Cerebellar cortex (tissue), 1 donor: ENCODE data around the gene SGMS1.
"Not testable (repeated sequence)": the region's sequence is repeated elsewhere in the genome, so short reads cannot be mapped to it uniquely, and the experiment has no call there.

ENCODE experiments used
- DNase-seq: peaks from one replicate; pipeline ENCODE4 v3.0.0-alpha.2; 2015; ENCODE audit warnings: low spot score

Gene SGMS1

GRCh38 chr10:50582046-50582445 lies 41.7 kb downstream of the SGMS1 start:
- no peak for DNase-seq

- no peak for DNase-seq
Observed at GRCh38 chr10:50580262-50580891, 43.4 kb downstream of the SGMS1 start.

GRCh38 chr10:50579491-50580261 lies 44.1 kb downstream of the SGMS1 start:
- DNase-seq, result no peak

- DNase-seq, result no peak
Observed at GRCh38 chr10:50578949-50579348, 44.8 kb downstream of the SGMS1 start.

- DNase-seq, result peak; percentile 76
Observed at GRCh38 chr10:50577681-50578350, 45.9 kb downstream of the SGMS1 start.

- DNase-seq, result no peak
Observed at GRCh38 chr10:50577010-50577409, 46.7 kb downstream of the SGMS1 start.

- DNase-seq, result no peak
Observed at GRCh38 chr10:50576245-50576815, 47.4 kb downstream of the SGMS1 start.

- DNase-seq, result no peak
Observed at GRCh38 chr10:50575477-50576244, 48.1 kb downstream of the SGMS1 start.

GRCh38 chr10:50574931-50575330 lies 48.8 kb downstream of the SGMS1 start:
- no peak for DNase-seq

- DNase-seq, result no peak
Observed at GRCh38 chr10:50574305-50574704, 49.5 kb downstream of the SGMS1 start.

GRCh38 chr10:50572017-50572491 lies 51.7 kb downstream of the SGMS1 start:
- no peak for DNase-seq

GRCh38 chr10:50568750-50569149 lies 55.0 kb downstream of the SGMS1 start:
- DNase-seq, result not testable (repeated sequence)

GRCh38 chr10:50567384-50567783 lies 56.4 kb downstream of the SGMS1 start:
- peak; percentile 89 for DNase-seq

GRCh38 chr10:50566150-50566549 lies 57.6 kb downstream of the SGMS1 start:
- no peak for DNase-seq

- DNase-seq, result no peak
Observed at GRCh38 chr10:50565301-50566083, 58.3 kb downstream of the SGMS1 start.

- no peak for DNase-seq
Observed at GRCh38 chr10:50563906-50564305, 59.9 kb downstream of the SGMS1 start.

GRCh38 chr10:50561816-50562215 lies 61.9 kb downstream of the SGMS1 start:
- DNase-seq, result peak; percentile 35

GRCh38 chr10:50561266-50561665 lies 62.5 kb downstream of the SGMS1 start:
- DNase-seq, result peak; percentile 74

GRCh38 chr10:50560370-50560769 lies 63.4 kb downstream of the SGMS1 start:
- no peak for DNase-seq

- no peak for DNase-seq
Observed at GRCh38 chr10:50558371-50558770, 65.4 kb downstream of the SGMS1 start.

GRCh38 chr10:50557130-50557682 lies 66.5 kb downstream of the SGMS1 start:
- no peak for DNase-seq
